KOPT-K1 (cell line): ENCODE measurements around the gene APOBEC3G.

Experiments
- H3K27ac ChIP-seq: fragments of 200-600 bp; sonication (generic); 2 replicates; pipeline ENCODE4 v1.5.1; 2016; ENCODE audit warnings: antibody characterized with exemption, mild to moderate bottlenecking, low read depth, low read length; ENCODE audit not compliant: poor library complexity, severe bottlenecking
- H3K36me3 ChIP-seq: fragments of 200-600 bp; sonication (generic); 2 replicates; pipeline ENCODE4 v1.5.1; 2017; ENCODE audit warnings: antibody characterized with exemption, mild to moderate bottlenecking, low read length, moderate library complexity; ENCODE audit not compliant: insufficient read depth
- H3K9me3 ChIP-seq: fragments of 200-600 bp; sonication (generic); 2 replicates; pipeline ENCODE4 v1.5.1; 2017; ENCODE audit warnings: antibody characterized with exemption, low read length, mild to moderate bottlenecking; ENCODE audit not compliant: insufficient read depth, poor library complexity, severe bottlenecking

Gene APOBEC3G

DNA sequence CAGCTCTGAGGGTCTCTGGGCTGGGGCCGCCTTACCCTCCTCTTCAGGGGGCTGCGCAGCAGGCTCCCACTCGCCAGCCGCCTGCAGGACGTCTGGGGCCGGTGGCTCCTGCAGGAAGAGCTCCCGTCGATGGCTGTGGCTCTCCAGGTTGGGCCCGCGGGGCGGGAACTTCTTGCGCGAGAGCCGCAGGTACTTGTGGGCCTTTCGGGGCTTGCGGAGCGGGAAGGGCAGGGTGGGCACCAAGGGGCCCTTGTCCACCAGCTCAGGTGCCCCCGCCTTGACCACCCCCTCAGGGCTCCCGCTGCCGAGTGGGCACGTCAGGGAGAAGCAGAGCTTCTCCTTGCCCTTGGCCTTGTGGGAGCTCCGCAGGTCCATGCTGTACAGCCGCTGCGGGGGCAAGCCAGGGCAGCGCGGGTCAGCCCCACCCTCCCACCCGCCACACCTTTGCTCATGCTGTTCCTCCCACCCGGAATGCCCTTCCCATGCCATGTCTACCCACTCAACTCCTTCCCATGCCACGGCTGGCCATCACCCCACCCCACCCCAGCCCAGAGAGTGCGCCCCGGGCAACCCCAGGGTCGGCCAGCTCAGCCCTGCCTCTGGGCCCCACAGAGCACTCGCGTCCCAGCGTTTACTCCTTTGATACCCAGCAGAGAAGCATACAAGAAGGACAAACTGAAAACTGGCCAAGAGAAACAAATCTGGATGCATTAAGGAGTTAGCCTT is 57.5 kb downstream of the APOBEC3G start:
- Histone ChIP-seq H3K9me3 (no peaks in the 10 kb centered on the region), H3K27ac (no peak overlapping the region), H3K36me3 (no peaks in the 10 kb centered on the region)

DNA sequence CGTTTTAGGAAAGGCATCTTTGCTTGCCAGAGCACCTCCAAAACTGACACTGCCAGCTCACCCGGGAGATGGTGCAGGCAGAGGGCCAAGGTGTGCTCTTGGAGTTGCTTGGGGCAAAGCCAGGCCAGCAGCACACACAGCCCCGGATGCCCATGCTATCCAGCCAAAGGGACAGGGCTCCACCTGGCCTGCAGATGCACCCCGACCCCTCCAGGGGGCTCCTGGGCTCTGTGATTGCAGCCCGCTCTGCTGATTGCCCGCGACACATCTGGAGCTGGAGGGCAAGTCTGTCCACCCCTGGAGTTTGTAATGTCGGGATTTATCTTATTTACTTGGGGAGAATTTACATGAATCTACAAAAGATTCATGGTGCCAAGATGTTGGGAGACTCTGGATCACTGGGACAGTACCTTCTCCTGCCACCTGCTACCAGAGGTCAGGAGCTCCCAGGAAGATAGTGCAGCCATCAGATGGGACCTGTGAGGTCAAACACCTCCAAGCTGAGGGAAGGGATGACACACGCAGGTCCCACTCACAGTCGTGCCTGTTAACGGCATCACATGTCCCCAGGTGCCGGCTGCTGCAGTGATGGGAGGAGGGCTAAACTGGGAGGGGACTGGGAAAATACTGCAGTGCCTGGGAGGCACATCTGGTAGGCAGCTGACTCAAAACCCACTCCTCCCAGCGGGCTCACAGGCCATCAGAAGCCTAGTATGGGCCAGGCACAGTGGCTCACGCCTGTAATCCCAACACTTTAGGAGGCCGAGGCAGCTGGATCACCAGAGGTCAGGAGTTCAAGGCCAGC is 58.2 kb downstream of the APOBEC3G start:
- H3K27ac ChIP-seq: no peak overlapping the region
- no peaks in the 10 kb centered on the region for H3K9me3 ChIP-seq
- no peaks in the 10 kb centered on the region for H3K36me3 ChIP-seq

DNA sequence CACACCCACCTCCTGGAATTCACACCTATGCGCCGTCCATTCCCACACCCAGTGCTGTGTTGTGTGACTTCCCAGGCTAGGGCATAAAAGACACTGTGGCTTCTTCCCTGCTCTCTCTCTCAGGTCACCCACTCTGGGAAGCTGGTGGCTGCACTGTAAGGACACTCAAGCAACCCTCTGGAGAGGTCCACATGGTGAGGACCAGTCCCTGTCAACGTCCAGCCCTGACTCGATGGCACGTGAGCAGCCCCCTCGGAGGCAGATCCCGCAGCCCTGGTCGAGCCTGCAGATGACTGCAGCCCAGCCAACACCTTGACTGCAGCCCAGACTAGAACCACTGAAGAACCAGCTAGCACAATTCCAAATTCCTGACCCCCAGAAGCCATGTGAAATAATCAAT is 59.2 kb downstream of the APOBEC3G start:
- no peaks in the 10 kb centered on the region for H3K36me3 ChIP-seq

More for the DNA sequence above, 59.2 kb downstream of the APOBEC3G start:
- Histone ChIP-seq H3K27ac (no peak overlapping the region), H3K9me3 (no peaks in the 10 kb centered on the region)
